Measurements from ENCODE around the gene ACTA2. TPM values are rescaled to one million over a fixed set of nuclear protein-coding genes. Genes with fewer than 3 reads are reported as not detected.

ACTA2 gene
- total RNA-seq, 2 experiments from 2014 or later = 8.5 to 10.2 TPM

DNA sequence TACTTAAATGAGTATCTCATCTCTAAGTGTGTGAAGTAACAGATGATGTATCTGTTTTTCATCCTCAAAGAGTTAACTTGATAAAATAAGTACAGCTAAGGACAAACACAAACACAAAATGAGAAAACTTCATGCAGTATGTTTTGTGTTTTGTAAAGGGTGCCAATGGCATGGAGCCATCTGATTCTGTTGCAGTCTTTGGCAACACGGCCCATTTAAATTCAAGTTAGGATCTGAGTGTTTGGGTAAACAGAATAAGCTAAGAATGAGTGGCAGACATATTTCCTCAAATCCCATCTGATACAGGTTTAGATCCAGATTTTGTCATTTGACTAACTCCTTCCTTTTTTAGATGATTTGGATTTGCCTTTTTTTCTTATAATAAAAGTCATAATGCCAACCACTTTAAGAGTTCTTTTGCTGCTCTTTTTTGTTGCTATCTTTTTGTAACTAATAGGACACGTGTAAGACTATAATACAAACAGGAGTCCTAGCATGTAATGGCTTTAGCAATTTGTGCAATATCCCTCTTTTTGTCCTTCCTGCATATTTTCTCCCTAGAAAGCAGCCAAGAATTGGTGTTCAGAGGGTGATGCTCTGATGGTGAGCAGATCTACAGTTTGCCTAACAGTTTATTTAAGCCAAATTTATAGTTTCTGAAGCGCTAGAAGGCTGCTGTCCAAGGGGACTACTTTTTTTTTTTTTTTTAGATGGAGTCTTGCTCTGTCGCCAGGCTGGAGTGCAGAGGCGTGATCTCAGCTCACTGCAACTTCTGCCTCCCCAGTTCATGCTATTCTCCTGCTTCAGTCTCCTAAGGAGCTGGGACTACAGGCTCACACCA is 18.9 kb upstream of the ACTA2 start:
- Mint-ChIP-seq H3K27ac (no peak overlapping the region), H3K27me3 (no peaks in the 10 kb centered on the region), H3K4me3 (no peak overlapping the region), H3K4me1 (peaks cover 14% of the 10 kb centered on the region), H3K36me3 (ENCODE audit: low read depth) (no peaks in the 10 kb centered on the region), H3K9me3 (ENCODE audit: low read depth) (no peaks in the 10 kb centered on the region)
- ATAC-seq (no peak), DNase-seq (no peak)
- ChIA-PET CTCF (interaction anchor here (0.8 to 3.3 kb wide), 3 partner anchors 8 to 246 kb away, joined by 3 to 14 read pairs (median 3); no protein-coding TSS in a partner anchor), POLR2A (no interaction called here)
- intact Hi-C loops (cut with DNase I, micrococcal nuclease) = no loop called here

DNA sequence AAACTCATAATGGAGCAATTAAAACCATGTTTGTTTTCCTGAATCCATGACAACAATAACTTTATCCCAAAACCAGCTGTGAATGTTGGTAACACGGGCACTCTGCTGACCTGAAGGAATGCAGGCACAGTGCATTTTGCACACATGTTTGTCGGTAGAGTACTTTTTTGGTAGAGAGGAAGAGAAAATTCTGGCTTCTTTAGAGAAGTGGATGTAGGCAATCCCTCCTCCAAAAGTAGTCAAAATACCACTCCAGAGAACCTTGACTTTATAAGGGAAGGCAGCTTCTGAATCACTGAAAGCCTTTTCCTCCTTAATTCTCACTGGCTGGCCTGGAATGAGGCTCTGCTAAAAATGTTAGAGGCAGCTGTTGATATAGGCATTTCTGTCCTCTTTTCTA is 15.8 kb upstream of the ACTA2 start:
- H3K27me3 Mint-ChIP-seq = no peaks in the 10 kb centered on the region
- no peak overlapping the region for H3K4me3 Mint-ChIP-seq
- no peaks in the 10 kb centered on the region for H3K36me3 Mint-ChIP-seq (ENCODE audit: low read depth)
- POLR2A ChIA-PET = no interaction called here
- no peak overlapping the region for H3K27ac Mint-ChIP-seq
- DNase-seq (no peak), ATAC-seq (no peak)
- CTCF ChIA-PET = no interaction called here
- H3K9me3 Mint-ChIP-seq (ENCODE audit: low read depth) = no peaks in the 10 kb centered on the region
- H3K4me1 Mint-ChIP-seq = peaks cover 2% of the 10 kb centered on the region
- intact Hi-C loops (cut with DNase I, micrococcal nuclease) = no loop called here

DNA sequence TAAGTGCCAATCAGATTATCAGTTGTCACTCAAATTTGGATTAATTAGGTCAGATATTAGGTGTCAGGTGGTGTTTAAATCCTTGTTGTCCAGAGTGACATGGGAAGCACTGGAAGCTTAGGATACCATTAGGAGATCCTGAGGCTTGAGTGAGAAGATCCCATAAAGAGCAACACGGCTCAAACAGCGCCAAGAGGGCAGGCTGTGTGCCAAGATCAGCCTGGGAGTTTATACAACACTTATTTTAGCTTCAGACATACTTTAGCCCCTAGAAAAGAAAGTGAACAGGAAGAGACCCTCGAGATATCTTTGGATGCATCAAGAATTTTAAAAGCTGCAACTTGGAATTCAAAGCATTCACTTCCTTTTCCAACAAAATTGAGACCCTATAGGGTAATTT is 14.2 kb upstream of the ACTA2 start:
- H3K27me3 Mint-ChIP-seq = no peaks in the 10 kb centered on the region
- no peaks in the 10 kb centered on the region for H3K9me3 Mint-ChIP-seq (ENCODE audit: low read depth)
- H3K36me3 Mint-ChIP-seq (ENCODE audit: low read depth) = no peaks in the 10 kb centered on the region
- H3K4me1 Mint-ChIP-seq = peaks cover 11% of the 10 kb centered on the region
- intact Hi-C loops (cut with DNase I, micrococcal nuclease) = no loop called here
- no peak overlapping the region for H3K4me3 Mint-ChIP-seq
- ATAC-seq (no peak), DNase-seq (no peak)
- no peak overlapping the region for H3K27ac Mint-ChIP-seq
- ChIA-PET CTCF (interaction anchor here (0.5 to 1.0 kb wide), 3 partner anchors 12 to 85 kb away, joined by 3 read pairs; no protein-coding TSS in a partner anchor), POLR2A (no interaction called here)

DNA sequence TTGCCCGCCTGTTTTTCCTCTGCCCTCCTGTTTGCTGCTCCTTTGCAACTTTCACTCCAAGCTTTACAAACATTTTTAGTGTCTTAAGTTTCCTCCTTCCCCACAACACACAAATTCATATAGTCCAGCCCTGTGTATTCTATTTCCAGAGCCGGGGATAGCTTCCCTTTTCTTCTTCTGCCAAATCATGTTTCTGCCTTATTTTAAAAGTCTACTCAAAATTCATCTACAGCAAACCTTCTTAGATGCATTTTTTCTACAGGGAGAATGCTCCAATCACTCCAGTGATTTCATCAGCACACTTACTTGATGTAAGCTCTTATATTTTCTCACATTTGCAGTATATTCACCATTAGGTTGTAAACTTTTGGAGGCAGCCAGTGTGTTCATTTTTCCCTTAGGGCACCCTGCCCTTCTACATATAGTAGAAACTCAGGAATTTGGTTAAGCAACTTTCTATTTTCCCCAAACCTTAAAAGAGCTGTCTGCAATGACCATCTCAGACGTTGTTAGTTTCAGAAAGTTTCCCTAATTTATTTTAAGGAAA is 12.4 kb upstream of the ACTA2 start:
- DNase-seq (no peak), ATAC-seq (no peak)
- POLR2A ChIA-PET = no interaction called here
- Mint-ChIP-seq H3K9me3 (ENCODE audit: low read depth) (no peaks in the 10 kb centered on the region), H3K4me1 (peaks cover 26% of the 10 kb centered on the region), H3K4me3 (no peak overlapping the region), H3K27ac (no peak overlapping the region), H3K36me3 (ENCODE audit: low read depth) (no peaks in the 10 kb centered on the region), H3K27me3 (no peaks in the 10 kb centered on the region)
- CTCF ChIA-PET = interaction anchor here (0.5 to 1.0 kb wide), 3 partner anchors 20 to 153 kb away, joined by 4 to 5 read pairs (median 5); no protein-coding TSS in a partner anchor
- intact Hi-C loops (cut with DNase I, micrococcal nuclease) = loop anchor here in 1 of 2 experiments (5.0 kb wide), 1 partner anchor 37 kb away; no protein-coding TSS in a partner anchor

DNA sequence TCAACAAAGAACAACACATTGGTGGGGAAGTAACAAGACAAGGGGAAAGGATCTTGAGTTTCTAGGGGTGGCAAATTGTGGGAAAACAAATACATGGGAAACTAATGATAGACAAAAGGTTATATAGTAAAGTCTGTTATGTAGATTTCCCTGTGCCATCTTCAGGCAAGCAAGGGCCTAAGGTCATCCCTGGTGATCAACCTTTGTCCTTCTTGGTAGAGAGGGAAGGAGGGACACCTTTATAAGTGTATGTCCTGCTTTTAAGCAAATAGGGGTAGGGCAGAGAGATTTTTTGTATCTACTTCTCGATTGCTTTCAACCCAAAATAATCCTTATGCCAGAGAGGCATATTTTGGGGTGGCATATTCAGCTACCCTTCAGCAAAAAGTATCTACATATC is 11.8 kb upstream of the ACTA2 start:
- intact Hi-C loops (cut with DNase I, micrococcal nuclease) = loop anchor here in 1 of 2 experiments (5.0 kb wide), 1 partner anchor 38 kb away; no protein-coding TSS in a partner anchor

DNA sequence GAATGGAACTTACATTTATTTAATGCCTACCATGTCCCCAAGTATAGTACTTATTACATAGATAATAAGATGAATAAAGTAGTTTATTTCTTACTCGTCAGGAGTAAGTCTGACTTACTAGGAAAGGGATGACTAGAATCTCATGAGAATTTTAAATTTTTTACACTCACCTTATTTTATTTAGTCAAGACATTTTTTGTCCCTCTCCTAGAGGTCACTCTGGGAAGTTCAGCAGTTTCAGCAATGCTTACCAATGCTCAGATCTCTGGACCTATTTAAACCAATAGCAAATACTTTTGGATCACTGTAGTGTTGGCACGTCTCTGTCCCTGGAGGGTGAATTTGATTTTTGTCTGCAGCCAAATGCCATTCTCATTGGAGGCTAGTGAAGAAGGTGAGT is 10.7 kb upstream of the ACTA2 start:
- H3K27me3 Mint-ChIP-seq = no peaks in the 10 kb centered on the region
- no peak overlapping the region for H3K27ac Mint-ChIP-seq
- no peak for ATAC-seq
- CTCF ChIA-PET = interaction anchor here (1.2 to 2.3 kb wide), 3 partner anchors 9 to 255 kb away, joined by 5 to 14 read pairs (median 5); no protein-coding TSS in a partner anchor
- H3K36me3 Mint-ChIP-seq (ENCODE audit: low read depth) = no peaks in the 10 kb centered on the region
- H3K9me3 Mint-ChIP-seq (ENCODE audit: low read depth) = no peaks in the 10 kb centered on the region
- no peak for DNase-seq
- intact Hi-C loops (cut with DNase I, micrococcal nuclease) = loop anchor here in 1 of 2 experiments (5.0 kb wide), 1 partner anchor 39 kb away; no protein-coding TSS in a partner anchor
- peaks cover 26% of the 10 kb centered on the region for H3K4me1 Mint-ChIP-seq
- POLR2A ChIA-PET = no interaction called here
- no peak overlapping the region for H3K4me3 Mint-ChIP-seq

More for the DNA sequence above, 11.8 kb upstream of the ACTA2 start:
- Mint-ChIP-seq H3K27me3 (no peaks in the 10 kb centered on the region), H3K4me3 (no peak overlapping the region), H3K9me3 (ENCODE audit: low read depth) (no peaks in the 10 kb centered on the region), H3K36me3 (ENCODE audit: low read depth) (no peaks in the 10 kb centered on the region), H3K27ac (no peak overlapping the region), H3K4me1 (peaks cover 26% of the 10 kb centered on the region)
- POLR2A ChIA-PET = no interaction called here
- ATAC-seq = no peak
- CTCF ChIA-PET = interaction anchor here (0.5 to 2.3 kb wide), 5 partner anchors 8 to 238 kb away, joined by 3 to 14 read pairs (median 5); no protein-coding TSS in a partner anchor
- DNase-seq = no peak

DNA sequence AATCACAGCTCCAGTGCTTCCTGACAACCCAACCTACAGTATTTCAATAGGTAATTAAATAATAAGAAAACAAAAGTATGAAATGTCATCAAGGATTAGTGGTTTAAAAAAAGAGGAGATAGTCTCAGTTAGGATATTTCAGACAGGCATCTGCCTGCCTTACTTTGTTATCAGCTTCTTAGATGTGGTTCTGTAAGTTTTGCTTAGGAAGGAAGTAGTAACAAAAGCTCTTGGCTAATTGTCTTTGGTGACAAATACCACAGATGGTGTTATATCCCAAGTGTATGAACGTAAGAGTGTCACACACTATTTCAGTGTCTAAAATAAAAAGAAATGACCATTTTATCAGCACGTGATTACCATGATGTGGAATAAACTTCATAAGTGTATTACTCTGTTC is 9.8 kb upstream of the ACTA2 start:
- H3K4me3 Mint-ChIP-seq = no peak overlapping the region

DNA sequence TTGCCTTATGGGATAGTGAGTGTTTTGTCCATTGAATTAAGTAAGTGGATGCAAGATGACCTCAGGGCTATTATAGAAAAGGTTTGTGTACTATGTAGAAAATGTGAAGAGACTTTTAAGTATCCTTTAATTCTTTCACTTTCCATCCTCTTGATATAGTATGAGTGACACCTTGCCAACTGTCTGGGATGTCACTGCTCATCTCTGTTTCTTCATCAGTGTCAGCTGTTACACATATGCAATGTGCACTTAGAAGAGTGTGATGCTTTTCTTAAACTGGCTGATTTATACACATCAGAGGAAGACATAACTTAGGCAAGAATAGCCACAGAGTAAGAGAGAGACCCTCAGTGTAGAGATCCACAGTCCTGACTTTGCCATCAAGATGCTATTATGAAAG is 8.7 kb upstream of the ACTA2 start:
- peaks cover 26% of the 10 kb centered on the region for H3K4me1 Mint-ChIP-seq
- CTCF ChIA-PET = interaction anchor here (0.6 to 1.6 kb wide), 4 partner anchors 10 to 125 kb away, joined by 3 to 4 read pairs (median 3); no protein-coding TSS in a partner anchor

More for the DNA sequence above, 9.8 kb upstream of the ACTA2 start:
- intact Hi-C loops (cut with DNase I, micrococcal nuclease) = loop anchor here in 1 of 2 experiments (5.0 kb wide), 1 partner anchor 40 kb away; no protein-coding TSS in a partner anchor
- Mint-ChIP-seq H3K36me3 (ENCODE audit: low read depth) (no peaks in the 10 kb centered on the region), H3K4me1 (peaks cover 26% of the 10 kb centered on the region), H3K9me3 (ENCODE audit: low read depth) (no peaks in the 10 kb centered on the region), H3K27ac (no peak overlapping the region), H3K27me3 (no peaks in the 10 kb centered on the region)
- ATAC-seq (no peak), DNase-seq (no peak)
- ChIA-PET CTCF (interaction anchor here (0.6 to 2.3 kb wide), 4 partner anchors 10 to 256 kb away, joined by 4 to 14 read pairs (median 4); no protein-coding TSS in a partner anchor), POLR2A (no interaction called here)

DNA sequence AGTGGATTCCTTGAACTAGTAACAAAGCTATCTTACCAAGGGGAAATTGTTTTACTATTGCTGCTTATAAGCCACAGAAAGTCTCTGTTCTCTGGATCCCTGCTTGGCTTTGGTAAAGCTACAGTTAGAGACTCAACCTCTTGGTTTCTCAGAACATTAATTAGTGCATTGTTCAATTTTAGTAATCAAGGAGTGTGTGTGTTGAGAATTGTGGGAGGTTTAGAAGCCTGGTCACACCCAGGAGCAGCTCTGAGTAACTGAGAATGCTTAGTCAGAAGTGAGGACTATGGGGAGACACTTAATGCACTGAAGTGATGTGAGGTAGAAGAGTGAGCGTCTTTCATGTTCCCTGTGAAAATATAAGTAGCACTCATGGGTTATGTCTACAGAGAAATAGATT is 8.2 kb upstream of the ACTA2 start:
- Mint-ChIP-seq H3K4me1 (peaks cover 26% of the 10 kb centered on the region), H3K27ac (no peak overlapping the region), H3K9me3 (ENCODE audit: low read depth) (no peaks in the 10 kb centered on the region), H3K36me3 (ENCODE audit: low read depth) (no peaks in the 10 kb centered on the region), H3K27me3 (no peaks in the 10 kb centered on the region), H3K4me3 (no peak overlapping the region)
- ATAC-seq (peak; percentile 96), DNase-seq (peak; percentile 25)
- POLR2A ChIA-PET = interaction anchor here (0.5 to 1.1 kb wide), 5 partner anchors 26 to 882 kb away, joined by 3 to 7 read pairs (median 5); partner anchors contain the start of gene FAS
- CTCF ChIA-PET = interaction anchor here (0.6 to 1.6 kb wide), 7 partner anchors 10 to 125 kb away, joined by 3 to 4 read pairs (median 3); no protein-coding TSS in a partner anchor
- intact Hi-C loops (cut with DNase I, micrococcal nuclease) = loop anchor here in 1 of 2 experiments (2.0 to 5.0 kb wide), 2 partner anchors 26 to 41 kb away; no protein-coding TSS in a partner anchor

More for the DNA sequence above, 8.7 kb upstream of the ACTA2 start:
- DNase-seq = no peak
- Mint-ChIP-seq H3K9me3 (ENCODE audit: low read depth) (no peaks in the 10 kb centered on the region), H3K36me3 (ENCODE audit: low read depth) (no peaks in the 10 kb centered on the region), H3K27me3 (no peaks in the 10 kb centered on the region), H3K27ac (no peak overlapping the region), H3K4me3 (no peak overlapping the region)
- intact Hi-C loops (cut with DNase I, micrococcal nuclease) = loop anchor here in 1 of 2 experiments (2.0 to 5.0 kb wide), 2 partner anchors 26 to 41 kb away; no protein-coding TSS in a partner anchor
- peak; percentile 45 for ATAC-seq
- POLR2A ChIA-PET = interaction anchor here (1.0 to 1.1 kb wide), 2 partner anchors 26 to 30 kb away, joined by 3 to 5 read pairs; no protein-coding TSS in a partner anchor

DNA sequence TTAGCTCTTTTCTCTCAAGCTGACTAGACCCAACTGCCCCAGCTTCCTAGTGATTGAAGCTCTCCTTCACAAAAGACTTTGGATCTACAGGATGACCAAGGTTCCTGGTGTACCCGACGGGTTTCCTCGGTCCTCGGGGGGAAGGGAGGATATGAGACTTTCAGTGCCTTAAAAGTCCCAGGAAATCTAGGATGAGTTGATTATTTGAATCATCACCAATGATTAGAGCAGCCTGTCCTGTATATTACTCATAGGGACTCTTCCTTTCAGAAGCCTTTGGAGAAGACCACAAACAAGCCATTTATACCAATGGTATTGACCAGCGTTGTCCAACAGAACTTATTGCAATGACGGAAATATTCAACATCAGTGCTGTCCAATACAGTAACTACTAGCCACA is 6.1 kb upstream of the ACTA2 start:
- ChIA-PET POLR2A (no interaction called here), CTCF (interaction anchor here (0.7 to 1.8 kb wide), 2 partner anchors 24 to 249 kb away, joined by 3 to 7 read pairs; no protein-coding TSS in a partner anchor)
- Mint-ChIP-seq H3K4me1 (peaks cover 26% of the 10 kb centered on the region), H3K36me3 (ENCODE audit: low read depth) (no peaks in the 10 kb centered on the region), H3K27me3 (no peaks in the 10 kb centered on the region), H3K27ac (no peak overlapping the region), H3K4me3 (no peak overlapping the region), H3K9me3 (ENCODE audit: low read depth) (no peaks in the 10 kb centered on the region)
- DNase-seq (no peak), ATAC-seq (no peak)
- intact Hi-C loops (cut with DNase I, micrococcal nuclease) = no loop called here

DNA sequence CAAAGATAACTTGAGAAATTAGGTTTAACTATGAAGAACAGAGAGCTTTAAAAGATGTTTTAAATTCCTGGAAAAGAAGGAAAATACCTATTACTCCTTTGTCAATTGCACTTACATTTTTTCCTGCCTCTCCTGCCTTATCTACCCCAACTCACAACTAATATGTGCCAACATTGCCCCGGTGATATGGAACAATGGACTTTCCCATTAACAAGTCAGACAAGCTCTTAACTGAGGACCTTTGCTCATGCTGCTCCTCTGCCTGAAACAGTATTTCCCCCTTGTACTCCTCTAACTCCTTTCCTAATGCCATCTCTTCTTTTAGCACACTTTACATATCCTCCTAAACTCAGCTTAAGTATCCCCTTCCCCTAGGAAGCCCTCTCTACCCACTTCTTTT is 4.8 kb upstream of the ACTA2 start:
- H3K9me3 Mint-ChIP-seq (ENCODE audit: low read depth) = no peaks in the 10 kb centered on the region
- H3K36me3 Mint-ChIP-seq (ENCODE audit: low read depth) = no peaks in the 10 kb centered on the region
- CTCF ChIA-PET = interaction anchor here (0.9 to 1.8 kb wide), 3 partner anchors 16 to 52 kb away, joined by 3 to 7 read pairs (median 3); no protein-coding TSS in a partner anchor
- intact Hi-C loops (cut with DNase I, micrococcal nuclease) = no loop called here
- DNase-seq = no peak
- no peak for ATAC-seq
- H3K27me3 Mint-ChIP-seq = no peaks in the 10 kb centered on the region
- POLR2A ChIA-PET = no interaction called here
- no peak overlapping the region for H3K4me3 Mint-ChIP-seq
- peaks cover 21% of the 10 kb centered on the region for H3K4me1 Mint-ChIP-seq
- no peak overlapping the region for H3K27ac Mint-ChIP-seq

All from activated CD4-positive, alpha-beta T cell treated with anti-CD3 and anti-CD28 coated beads for 36 hours (primary cell).